Measurements from ENCODE around the gene MLEC. TPM values are rescaled to one million over a fixed set of nuclear protein-coding genes. Genes with fewer than 3 reads are reported as not detected.
A peak's percentile ranks its signal among the peaks of the same experiment; 100 is the strongest.

Gene MLEC
- total and polyA plus RNA-seq, 9 of the 15 experiments (the other 6 are each of a cell fraction or from before 2014, with no cell fraction given), result 18.5 to 108 (median 57.8) TPM

DNA sequence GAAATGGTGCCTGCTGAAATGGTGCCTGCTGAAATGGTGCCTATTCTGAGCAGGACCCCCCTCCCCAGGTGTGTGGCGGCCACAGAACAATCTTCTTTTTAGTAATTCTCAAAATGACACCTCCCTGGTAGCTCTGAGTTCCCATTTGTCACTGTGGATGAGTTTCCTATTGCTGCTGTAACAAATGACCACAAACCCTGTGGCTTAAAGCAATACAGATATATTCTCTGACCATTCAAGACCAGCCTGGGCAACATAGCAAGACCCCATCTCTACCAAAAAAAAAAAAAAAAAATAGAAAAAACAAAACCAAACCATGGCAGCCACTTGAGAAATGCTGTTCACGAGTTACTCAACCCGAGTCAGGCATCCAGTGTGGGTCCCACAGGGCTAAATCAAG is 46.6 kb downstream of the MLEC start:
- no peaks in the 10 kb centered on the region for H3K9me1 ChIP-seq (ENCODE audit: control insufficient read depth, insufficient read depth, low read length)
- WGBS (ENCODE audit: insufficient coverage, low coverage, missing lambda C conversion rate), result 37% methylated on average over 3 of the region's 3 CpGs
- no peak overlapping the region for H2AFZ ChIP-seq (ENCODE audit: low read depth, low read length)
- ChIA-PET CTCF (ENCODE audit: low intra/inter-chr PET ratio) (no interaction called here), POLR2A (interaction anchor here (0.6 to 0.9 kb wide), 2 partner anchors 21 to 247 kb away, joined by 3 read pairs; no protein-coding TSS in a partner anchor)
- H3K4me2 ChIP-seq (ENCODE audit: insufficient read depth, low read length), result no peak overlapping the region
- no peak overlapping the region for H3K9ac ChIP-seq (ENCODE audit: insufficient read depth in 1 of 2, low read depth in 2 of 2, low read length in 2 of 2)
- peak; percentile 60; the same call in 1 of the 2 replicates for TF ChIP-seq ZNF121 (CRISPR knock-in tag; conservative IDR thresholded peaks at IDR 0.05)
- no peak for TF ChIP-seq ZNF3 (CRISPR knock-in tag; IDR thresholded peaks at IDR 0.05)
- H3K4me3 ChIP-seq, result no peak overlapping the region
- H3K36me3 ChIP-seq (ENCODE audit: control insufficient read depth, insufficient read depth, low read length), result peaks cover 24% of the 10 kb centered on the region; the same call in 2 of the 3 replicates
- ATAC-seq (no peak), FAIRE-seq (no peak), DNase-seq (ENCODE audit: extremely low read depth in 1 of 4, low spot score in 3 of 4) (no peak)
- intact Hi-C loops (cut with micrococcal nuclease), result no loop called here
- H4K20me1 ChIP-seq (replicated peaks; ENCODE audit: control insufficient read depth, insufficient read depth, low read length), result 0 out of 2 replicates have a peak, but pooled peaks cover 5% of the 10 kb centered on the region
- H3K9me3 ChIP-seq (replicated peaks; ENCODE audit: control insufficient read depth, insufficient read depth, low read depth, low read length), result no peaks in the 10 kb centered on the region
- H3K4me1 ChIP-seq (replicated peaks in 1 of 2; ENCODE audit: control insufficient read depth in 2 of 2, insufficient read depth in 2 of 2, low read length in 2 of 2), result peaks cover 0 to 6% of the 10 kb centered on the region in 2 experiments; a peak in 2 of 5 replicates
- no TSS peak for BruUV-seq (replicated peaks)
- H3K27me3 ChIP-seq (ENCODE audit: control insufficient read depth in 2 of 2, insufficient read depth in 2 of 2, low read length in 2 of 2), result no peaks in the 10 kb centered on the region
- in situ Hi-C loops (cut with MboI), result no loop called here
- H3K79me2 ChIP-seq (ENCODE audit: control insufficient read depth, insufficient read depth, low read length), result no peaks in the 10 kb centered on the region
- no peak overlapping the region for H3K27ac ChIP-seq (ENCODE audit: extremely low read depth, low read depth, low read length)

DNA sequence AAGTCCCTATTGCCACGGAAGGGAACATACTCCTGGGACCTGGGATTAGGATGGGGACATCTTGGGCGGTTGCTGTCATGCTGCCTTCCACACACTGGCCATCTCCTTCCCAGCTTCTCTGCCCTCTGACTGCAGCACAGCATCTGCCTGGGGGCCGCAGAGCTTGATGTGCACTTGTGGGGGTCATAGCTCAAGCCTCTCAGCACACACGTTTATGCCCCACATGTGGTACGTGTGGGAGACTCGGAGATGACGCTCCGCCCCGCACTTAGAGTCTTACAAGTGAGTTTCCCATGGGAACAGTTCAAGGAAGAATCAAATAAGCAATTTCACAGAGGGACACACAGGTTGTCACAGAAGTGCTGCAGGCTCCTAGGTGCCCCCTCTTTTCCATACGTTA is 47.3 kb downstream of the MLEC start:
- Histone ChIP-seq H3K9me1 (ENCODE audit: control insufficient read depth, insufficient read depth, low read length) (no peaks in the 10 kb centered on the region), H3K9ac (ENCODE audit: insufficient read depth in 1 of 2, low read depth in 2 of 2, low read length in 2 of 2) (no peak overlapping the region), H3K4me1 (replicated peaks in 1 of 2; ENCODE audit: control insufficient read depth in 2 of 2, insufficient read depth in 2 of 2, low read length in 2 of 2) (peaks cover 0 to 6% of the 10 kb centered on the region in 2 experiments; a peak in 2 of 5 replicates), H3K4me3 (no peak overlapping the region), H3K27ac (ENCODE audit: extremely low read depth, low read depth, low read length) (no peak overlapping the region), H3K36me3 (ENCODE audit: control insufficient read depth, insufficient read depth, low read length) (peaks cover 22% of the 10 kb centered on the region; the same call in 2 of the 3 replicates), H2AFZ (ENCODE audit: low read depth, low read length) (no peak overlapping the region), H4K20me1 (replicated peaks; ENCODE audit: control insufficient read depth, insufficient read depth, low read length) (0 out of 2 replicates have a peak, but pooled peaks cover 5% of the 10 kb centered on the region), H3K9me3 (replicated peaks; ENCODE audit: control insufficient read depth, insufficient read depth, low read depth, low read length) (no peaks in the 10 kb centered on the region), H3K79me2 (ENCODE audit: control insufficient read depth, insufficient read depth, low read length) (no peaks in the 10 kb centered on the region), H3K27me3 (ENCODE audit: control insufficient read depth in 2 of 2, insufficient read depth in 2 of 2, low read length in 2 of 2) (no peaks in the 10 kb centered on the region), H3K4me2 (ENCODE audit: insufficient read depth, low read length) (no peak overlapping the region)
- FAIRE-seq (no peak), DNase-seq (ENCODE audit: extremely low read depth in 1 of 4, low spot score in 3 of 4) (no peak), ATAC-seq (no peak)
- intact Hi-C loops (cut with micrococcal nuclease) (no loop called here), in situ Hi-C loops (cut with MboI) (no loop called here)
- no TSS peak for BruUV-seq (replicated peaks)
- CTCF ChIA-PET (ENCODE audit: low intra/inter-chr PET ratio), result no interaction called here
- no peak for TF ChIP-seq CREM (IDR thresholded peaks at IDR 0.05; ENCODE audit: low read depth)
- TF ChIP-seq ZNF217 (CRISPR knock-in tag; IDR thresholded peaks at IDR 0.05), result no peak
- TF ChIP-seq IFI16 (CRISPR knock-in tag; IDR thresholded peaks at IDR 0.05), result no peak
- TF ChIP-seq ZBED1 (IDR thresholded peaks at IDR 0.05), result no peak
- POLR2A ChIA-PET, result interaction anchor here (0.6 to 0.9 kb wide), 2 partner anchors 14 to 28 kb away, joined by 3 to 4 read pairs; no protein-coding TSS in a partner anchor
- 79% methylated on average over 10 of the region's 10 CpGs for WGBS (ENCODE audit: insufficient coverage, low coverage, missing lambda C conversion rate)
